Measurements from ENCODE around the gene ANAPC1.
A peak's percentile ranks its signal among the peaks of the same experiment; 100 is the strongest.
"Not testable (repeated sequence)": the region's sequence is repeated elsewhere in the genome, so short reads cannot be mapped to it uniquely, and the experiment has no call there.

ANAPC1 gene

GRCh38 chr2:111735838-111736721 lies 147.9 kb downstream of the ANAPC1 start:
- DNase-seq, result peak; percentile 56 to 72 (median 61)

DNA sequence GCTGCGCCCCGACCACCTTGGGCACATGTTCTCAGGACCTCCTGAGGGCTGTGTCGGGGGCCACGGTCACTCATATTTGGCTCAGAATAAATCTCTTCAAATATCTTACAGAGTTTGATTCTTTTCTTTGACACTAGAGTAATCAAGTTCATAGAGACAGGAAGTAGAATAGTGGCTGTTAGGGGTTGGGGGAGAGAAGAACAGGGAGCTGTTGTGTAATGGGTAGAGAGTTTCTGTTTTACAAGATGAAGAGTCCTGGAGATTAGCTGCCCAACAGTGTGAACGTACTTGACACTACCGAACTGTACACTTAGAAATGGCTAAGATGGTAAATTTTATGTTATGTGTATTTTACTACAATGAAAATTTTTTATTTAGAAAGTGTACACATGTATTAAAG lies 148.6 kb downstream of the ANAPC1 start:
- DNase-seq, result not testable (repeated sequence)

GRCh38 chr2:111729812-111730458 lies 154.1 kb downstream of the ANAPC1 start:
- DNase-seq, result not testable (repeated sequence)

DNA sequence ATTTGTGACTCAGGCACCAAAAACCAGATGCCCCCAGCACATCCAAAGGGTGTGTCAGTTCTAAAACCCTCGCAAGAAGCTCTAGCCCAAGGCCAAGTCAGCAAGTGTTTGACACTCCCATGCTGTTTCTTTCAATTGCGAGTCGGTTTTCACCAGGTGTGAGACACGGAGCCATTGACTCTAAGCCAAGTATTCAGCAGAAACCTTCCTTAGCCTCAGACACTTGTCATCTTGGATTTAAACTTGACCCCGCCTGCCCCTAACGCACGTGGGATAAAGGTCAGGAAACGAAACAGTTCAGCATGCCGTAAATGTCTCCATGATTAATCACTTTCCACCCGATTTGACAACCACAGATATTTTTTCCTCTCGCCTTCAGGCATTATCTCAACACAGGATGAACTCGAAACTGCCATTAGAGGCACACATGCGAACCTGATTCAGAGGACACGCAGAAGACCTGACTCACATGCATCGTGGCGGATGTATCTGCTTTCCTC lies 156.3 kb downstream of the ANAPC1 start:
- not testable (repeated sequence) for DNase-seq

GRCh38 chr2:111725742-111726141 lies 158.3 kb downstream of the ANAPC1 start:
- not testable (repeated sequence) for DNase-seq

- not testable (repeated sequence) for DNase-seq
These were observed 164.4 kb downstream of the ANAPC1 start for GRCh38 chr2:111719610-111720009.
